ENCODE results near the gene RAD23B.

Gene RAD23B

GRCh38 chr9:107378006-107378405 is 94.9 kb downstream of the RAD23B start:
- Histone ChIP-seq H3K36me3 (replicated peaks) (no peaks in the 10 kb centered on the region), H3K27me3 (replicated peaks) (no peaks in the 10 kb centered on the region), H3K27ac (no peak overlapping the region), H3K4me3 (ENCODE audit: low read depth, low read length) (no peak overlapping the region)
- TF ChIP-seq, protein P1, sequence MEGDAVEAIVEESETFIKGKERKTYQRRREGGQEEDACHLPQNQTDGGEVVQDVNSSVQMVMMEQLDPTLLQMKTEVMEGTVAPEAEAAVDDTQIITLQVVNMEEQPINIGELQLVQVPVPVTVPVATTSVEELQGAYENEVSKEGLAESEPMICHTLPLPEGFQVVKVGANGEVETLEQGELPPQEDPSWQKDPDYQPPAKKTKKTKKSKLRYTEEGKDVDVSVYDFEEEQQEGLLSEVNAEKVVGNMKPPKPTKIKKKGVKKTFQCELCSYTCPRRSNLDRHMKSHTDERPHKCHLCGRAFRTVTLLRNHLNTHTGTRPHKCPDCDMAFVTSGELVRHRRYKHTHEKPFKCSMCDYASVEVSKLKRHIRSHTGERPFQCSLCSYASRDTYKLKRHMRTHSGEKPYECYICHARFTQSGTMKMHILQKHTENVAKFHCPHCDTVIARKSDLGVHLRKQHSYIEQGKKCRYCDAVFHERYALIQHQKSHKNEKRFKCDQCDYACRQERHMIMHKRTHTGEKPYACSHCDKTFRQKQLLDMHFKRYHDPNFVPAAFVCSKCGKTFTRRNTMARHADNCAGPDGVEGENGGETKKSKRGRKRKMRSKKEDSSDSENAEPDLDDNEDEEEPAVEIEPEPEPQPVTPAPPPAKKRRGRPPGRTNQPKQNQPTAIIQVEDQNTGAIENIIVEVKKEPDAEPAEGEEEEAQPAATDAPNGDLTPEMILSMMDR (IDR thresholded peaks at IDR 0.05; ENCODE audit: low read depth, low read length, missing control alignments), result no peak
- no peak for DNase-seq
- in situ Hi-C loops (cut with HindIII; ENCODE audit: low pct_ligation_motif_present, low sequenced_read_pairs), result no loop called here
